SK-N-SH (cell line): ENCODE results near the gene PHC3. TPM values are rescaled to one million over a fixed set of nuclear protein-coding genes. Genes with fewer than 3 reads are reported as not detected.

Source experiments
- CTCF ChIA-PET: fragments of 300-600, 350-600 bp; formaldehyde crosslinking; extraction: SDS; loops from one replicate; lab custom pipeline; 2021; lab: Yijun Ruan, JAX
- POLR2A ChIA-PET: fragments of 350-600 bp; sonication (Branson Sonifier 250); formaldehyde crosslinking; extraction: SDS; loops from one replicate; lab custom pipeline; 2020; ENCODE audit warnings: antibody characterized with exemption, inconsistent platforms; lab: Yijun Ruan, JAX
- DNase-seq: peaks from one replicate; pipeline ENCODE4 v3.0.0; 2012
- H2AFZ ChIP-seq: fragments of 200-600 bp; sonication (generic); 2 replicates; pipeline ENCODE4 v1.8.1; 2016; ENCODE audit warnings: antibody characterized with exemption, mild to moderate bottlenecking, low read depth
- H3F3A ChIP-seq: fragments of 200-600 bp; sonication (generic); replicated peaks from 2 replicates; pipeline ENCODE3; 2016; ENCODE audit warnings: antibody characterized with exemption, mild to moderate bottlenecking; ENCODE audit not compliant: insufficient read depth
- H3K27ac ChIP-seq, 2 experiments: fragments of 200-500 bp in 1 of 2; fragments of 200-600 bp in 1 of 2; sonication (Bioruptor generic) in 1 of 2; sonication (generic), shearing (Covaris generic) in 1 of 2; 2 replicates each; pipeline versions ENCODE4 v1.5.1 to v1.6.1; 2014 to 2016; ENCODE audit warnings: low read depth in 2 of 2, inconsistent platforms in 1 of 2, low read length in 1 of 2, mild to moderate bottlenecking in 1 of 2, mixed read lengths in 1 of 2
- H3K27me3 ChIP-seq: fragments of 200-600 bp; sonication (generic), shearing (Covaris generic); 2 replicates; pipeline ENCODE4 v1.6.1; 2016; ENCODE audit warnings: mixed run types; ENCODE audit not compliant: insufficient read depth
- H3K36me3 ChIP-seq, 2 experiments: fragments of 200-500 bp in 1 of 2; fragments of 200-600 bp in 1 of 2; sonication (Bioruptor generic) in 1 of 2; sonication (generic) in 1 of 2; replicated peaks in 1 of 2; 2 replicates each; pipeline versions ENCODE3 to v1.5.1; 2014 to 2016; ENCODE audit warnings: low read length in 1 of 2, mild to moderate bottlenecking in 1 of 2; ENCODE audit not compliant: insufficient read depth in 2 of 2, control insufficient read depth in 1 of 2
- H3K4me1 ChIP-seq, 2 experiments: fragments of 200-500 bp in 1 of 2; fragments of 200-600 bp in 1 of 2; sonication (Bioruptor generic) in 1 of 2; sonication (generic), shearing (Covaris generic) in 1 of 2; 2 replicates each; pipeline versions ENCODE4 v1.5.1 to v1.6.1; 2014 to 2016; ENCODE audit warnings: low read depth in 1 of 2, low read length in 1 of 2, mixed run types in 1 of 2; ENCODE audit not compliant: insufficient read depth in 2 of 2, control insufficient read depth in 1 of 2
- H3K4me2 ChIP-seq: fragments of 200-600 bp; sonication (generic), shearing (Covaris generic); 2 replicates; pipeline ENCODE4 v1.6.1; 2017; ENCODE audit warnings: mixed run types
- H3K4me3 ChIP-seq, 2 experiments: fragments of 200-500 bp in 1 of 2; fragments of 200-600 bp in 1 of 2; sonication (Bioruptor generic) in 1 of 2; sonication (generic), shearing (Covaris generic) in 1 of 2; 2 replicates each; pipeline versions ENCODE4 v1.5.1 to v1.8.1; 2014 to 2016; ENCODE audit warnings: low read depth in 2 of 2, inconsistent platforms in 1 of 2, low read length in 1 of 2, mild to moderate bottlenecking in 1 of 2, mixed read lengths in 1 of 2, moderate library complexity in 1 of 2
- H3K79me2 ChIP-seq: fragments of 200-600 bp; sonication (generic); 2 replicates; pipeline ENCODE4 v1.8.1; 2017; ENCODE audit warnings: mild to moderate bottlenecking; ENCODE audit not compliant: insufficient read depth
- H3K9ac ChIP-seq: fragments of 200-600 bp; sonication (generic); 2 replicates; pipeline ENCODE4 v1.6.1; 2017; ENCODE audit warnings: mixed run types
- H3K9me2 ChIP-seq: fragments of 200-600 bp; sonication (generic); 2 replicates; pipeline ENCODE4 v1.6.1; 2017; ENCODE audit warnings: mixed run types
- H3K9me3 ChIP-seq: fragments of 200-600 bp; sonication (generic); 2 replicates; pipeline ENCODE4 v1.6.1; 2017; ENCODE audit warnings: mixed run types, mild to moderate bottlenecking, moderate library complexity
- H4K20me1 ChIP-seq: fragments of 200-600 bp; sonication (generic); 2 replicates; pipeline ENCODE4 v1.6.1; 2017; ENCODE audit warnings: mild to moderate bottlenecking, mixed run types; ENCODE audit not compliant: insufficient read depth
- FOXJ3 ChIP-seq: sonication (generic); formaldehyde crosslinking; IDR thresholded peaks from 2 replicates; pipeline ENCODE4 v1.5.1; 2020; ENCODE audit warnings: mild to moderate bottlenecking, missing genetic modification reagents
- FOXM1 ChIP-seq: IDR thresholded peaks from 2 replicates; pipeline ENCODE4 v1.4.0; 2012; ENCODE audit warnings: low read depth, mild to moderate bottlenecking
- JUND ChIP-seq: IDR thresholded peaks from 2 replicates; pipeline ENCODE4 v1.4.0; 2012
- MAX ChIP-seq: IDR thresholded peaks from 2 replicates; pipeline ENCODE4 v1.4.0; 2012; ENCODE audit warnings: low read depth
- MEF2A ChIP-seq: IDR thresholded peaks from 2 replicates; pipeline ENCODE4 v1.4.0; 2012; ENCODE audit warnings: low read depth, borderline replicate concordance
- MXI1 ChIP-seq: IDR thresholded peaks from 2 replicates; pipeline ENCODE4 v1.6.1; 2012; ENCODE audit warnings: mild to moderate bottlenecking, low read depth, low read length, improper control_type of control experiment
- NFIC ChIP-seq: IDR thresholded peaks from 2 replicates; pipeline ENCODE4 v1.4.0; 2012; ENCODE audit warnings: borderline replicate concordance
- NRF1 ChIP-seq: IDR thresholded peaks from 2 replicates; pipeline ENCODE4 v1.6.1; 2012; ENCODE audit warnings: low read depth, mild to moderate bottlenecking, low read length
- POLR2AphosphoS5 ChIP-seq: IDR thresholded peaks from 2 replicates; pipeline ENCODE4 v1.6.1; 2012; ENCODE audit warnings: low read depth, low read length
- RAD21 ChIP-seq: IDR thresholded peaks from 2 replicates; pipeline ENCODE4 v1.6.1; 2012; ENCODE audit warnings: mild to moderate bottlenecking, low read length
- RCOR1 ChIP-seq: fragments of 150-350 bp; IDR thresholded peaks from 2 replicates; pipeline ENCODE4 v1.6.1; 2017; ENCODE audit warnings: antibody characterized with exemption, low read length
- RFX5 ChIP-seq: IDR thresholded peaks from 2 replicates; pipeline ENCODE4 v1.6.1; 2012; ENCODE audit warnings: mild to moderate bottlenecking, improper control_type of control experiment, low read length
- RXRA ChIP-seq: IDR thresholded peaks from 2 replicates; pipeline ENCODE4 v1.4.0; 2012; ENCODE audit warnings: low read depth, mild to moderate bottlenecking, borderline replicate concordance
- SMC3 ChIP-seq: IDR thresholded peaks from 2 replicates; pipeline ENCODE4 v1.6.1; 2012; ENCODE audit warnings: low read depth, low read length, improper control_type of control experiment
- TAF1 ChIP-seq: IDR thresholded peaks from 2 replicates; pipeline ENCODE4 v1.6.1; 2012; ENCODE audit warnings: low read depth, mild to moderate bottlenecking, low read length, moderate library complexity, borderline replicate concordance
- TCF12 ChIP-seq: IDR thresholded peaks from 2 replicates; pipeline ENCODE4 v1.4.0; 2012
- YY1 ChIP-seq: IDR thresholded peaks from 2 replicates; pipeline ENCODE4 v1.4.0; 2012; ENCODE audit warnings: low read depth, mild to moderate bottlenecking
- ZBTB33 ChIP-seq: IDR thresholded peaks from 2 replicates; pipeline ENCODE4 v1.4.0; 2012; ENCODE audit warnings: low read depth, borderline replicate concordance
- WGBS: methylation state at CpG from one replicate; pipeline ENCODE4 v1.1.6; 2017; ENCODE audit warnings: low lambda C conversion rate; 5-methylcytosine and 5-hydroxymethylcytosine counted together
- polyA plus RNA-seq, 3 experiments: library from polyadenylated mRNA; depleted of rRNA; stranded (reverse); fragments of >200 nt; gene quantifications; 2 replicates each; pipeline ENCODE4 v1.2.3, GENCODE V29; 2012
- TF ChIP-seq, protein P1 (sequence below): fragments of 150-350 bp; IDR thresholded peaks from 2 replicates; pipeline ENCODE4 v1.6.1; 2016; ENCODE audit warnings: mild to moderate bottlenecking, low read depth, low read length

The PHC3 gene
- polyA plus RNA-seq, 1 of the 3 experiments (the other 2 are of a cell fraction) = 9.2 TPM

- Histone ChIP-seq H3K9me3 (no peaks in the 10 kb centered on the region), H3K4me1 (peaks cover 4 to 10% of the 10 kb centered on the region in 2 experiments; a peak in 3 of 4 replicates), H3K79me2 (peaks cover 91% of the 10 kb centered on the region), H3K36me3 (peaks cover 10 to 35% of the 10 kb centered on the region in 2 experiments), H3K27ac (no peak overlapping the region), H3K4me2 (no peak overlapping the region), H3F3A (peaks cover 23% of the 10 kb centered on the region), H3K9me2 (no peaks in the 10 kb centered on the region), H3K9ac (no peak overlapping the region), H2AFZ (no peak overlapping the region), H3K27me3 (no peaks in the 10 kb centered on the region), H4K20me1 (peaks cover 18% of the 10 kb centered on the region), H3K4me3 (no peak overlapping the region)
- DNase-seq = no peak
- 93% methylated on average over 2 of the region's 2 CpGs for WGBS
- ChIA-PET POLR2A (interaction anchor here (0.7 kb wide), 1 partner anchor 655 kb away, joined by 3 read pairs; no protein-coding TSS in a partner anchor), CTCF (interaction anchor here (1.4 kb wide), 1 partner anchor 12 kb away, joined by 4 read pairs; no protein-coding TSS in a partner anchor)
- TF ChIP-seq YY1 = no peak
- no peak for TF ChIP-seq FOXM1
- no peak for TF ChIP-seq MEF2A
- no peak for TF ChIP-seq ZBTB33
- no peak for TF ChIP-seq RCOR1
- TF ChIP-seq RXRA = no peak
- TF ChIP-seq MAX = no peak
- no peak for TF ChIP-seq POLR2AphosphoS5
- no peak for TF ChIP-seq TCF12
Measured at GRCh38 chr3:170151536-170151935, 30.0 kb downstream of the PHC3 start.

DNA sequence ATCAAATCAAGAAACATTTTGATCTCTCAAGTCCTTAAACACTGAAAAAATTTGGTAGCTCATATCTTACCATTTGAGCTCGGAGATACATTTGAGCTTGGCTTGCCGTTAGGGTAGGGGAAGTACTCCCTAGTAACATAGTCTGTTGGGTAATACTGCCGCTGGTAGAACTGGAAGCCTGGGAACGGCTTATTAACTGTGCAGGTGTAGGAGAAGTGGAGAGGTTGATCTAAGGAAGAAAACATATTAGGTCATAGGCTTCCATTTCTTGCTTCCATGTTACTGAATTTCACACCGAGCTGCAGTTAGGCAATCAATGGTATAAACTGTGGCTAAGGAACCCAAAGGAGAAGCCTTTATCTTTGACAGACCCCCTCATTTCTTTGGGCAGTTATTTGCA is 32.5 kb downstream of the PHC3 start:
- no peak overlapping the region for H3K9ac ChIP-seq
- no peak overlapping the region for H2AFZ ChIP-seq
- peaks cover 11% of the 10 kb centered on the region for H3F3A ChIP-seq
- ChIA-PET POLR2A (no interaction called here), CTCF (no interaction called here)
- no peak overlapping the region for H3K27ac ChIP-seq
- H3K27me3 ChIP-seq = no peaks in the 10 kb centered on the region
- no peaks in the 10 kb centered on the region for H3K9me3 ChIP-seq
- H4K20me1 ChIP-seq = peaks cover 17% of the 10 kb centered on the region
- H3K79me2 ChIP-seq = peaks cover 84% of the 10 kb centered on the region
- 98% methylated on average over 5 of the region's 5 CpGs for WGBS
- H3K36me3 ChIP-seq = peaks cover 15 to 44% of the 10 kb centered on the region in 2 experiments
- DNase-seq = no peak
- H3K9me2 ChIP-seq = no peaks in the 10 kb centered on the region
- H3K4me2 ChIP-seq = no peak overlapping the region
- no peaks in the 10 kb centered on the region for H3K4me1 ChIP-seq
- no peak overlapping the region for H3K4me3 ChIP-seq
- TF ChIP-seq RFX5 (no peak), JUND (no peak), ZBTB33 (no peak), NRF1 (no peak), YY1 (no peak), NFIC (no peak), MXI1 (no peak), FOXJ3 (CRISPR knock-in tag) (no peak), MAX (no peak), TAF1 (no peak), SMC3 (no peak), RAD21 (no peak), POLR2AphosphoS5 (no peak), MEF2A (no peak)
- TF ChIP-seq, protein P1, sequence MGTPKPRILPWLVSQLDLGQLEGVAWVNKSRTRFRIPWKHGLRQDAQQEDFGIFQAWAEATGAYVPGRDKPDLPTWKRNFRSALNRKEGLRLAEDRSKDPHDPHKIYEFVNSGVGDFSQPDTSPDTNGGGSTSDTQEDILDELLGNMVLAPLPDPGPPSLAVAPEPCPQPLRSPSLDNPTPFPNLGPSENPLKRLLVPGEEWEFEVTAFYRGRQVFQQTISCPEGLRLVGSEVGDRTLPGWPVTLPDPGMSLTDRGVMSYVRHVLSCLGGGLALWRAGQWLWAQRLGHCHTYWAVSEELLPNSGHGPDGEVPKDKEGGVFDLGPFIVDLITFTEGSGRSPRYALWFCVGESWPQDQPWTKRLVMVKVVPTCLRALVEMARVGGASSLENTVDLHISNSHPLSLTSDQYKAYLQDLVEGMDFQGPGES = no peak
